Adrenal gland (tissue), 12 donors: ENCODE data around the gene PPP2R5A. TPM values are rescaled to one million over a fixed set of nuclear protein-coding genes. Genes with fewer than 3 reads are reported as not detected.

ENCODE experiments used
- DNase-seq, 7 donors: peaks; one replicate each; pipeline ENCODE4 v3.0.0-alpha.2; 2019 to 2020
- H3K27ac ChIP-seq, 5 donors: fragments of 200-600 bp; sonication (generic) in 4 of 5; 1 replicate in 3 of 5; 2 replicates in 2 of 5; pipeline versions ENCODE4 v1.5.1 to v1.8.0; 2016 to 2020; ENCODE audit warnings: mild to moderate bottlenecking in 1 of 5
- H3K27me3 ChIP-seq: fragments of 200-600 bp; 2 replicates; pipeline ENCODE4 v1.8.0; 2021
- H3K36me3 ChIP-seq, 2 donors: fragments of 200-600 bp; replicated peaks in 1 of 2; 1 replicate in 1 of 2; 2 replicates in 1 of 2; pipeline versions ENCODE4 v1.5.1 to v1.8.0; 2018 to 2022
- H3K4me1 ChIP-seq, 2 donors: fragments of 200-600 bp; replicated peaks in 1 of 2; 1 replicate in 1 of 2; 2 replicates in 1 of 2; pipeline versions ENCODE4 v1.5.1 to v1.8.0; 2018 to 2021
- H3K4me3 ChIP-seq, 4 donors: fragments of 200-600 bp; sonication (generic) in 3 of 4; one replicate each; pipeline ENCODE4 v1.5.1; 2016 to 2018
- H3K9me3 ChIP-seq, 3 donors: fragments of 200-600 bp; sonication (generic) in 1 of 3; replicated peaks in 1 of 3; 1 replicate in 2 of 3; 2 replicates in 1 of 3; pipeline versions ENCODE4 v1.5.1 to v1.8.0; 2016 to 2021
- CTCF ChIP-seq, 6 experiments: fragments of 450-650 bp in 4 of 6; fragments of 200-600 bp in 2 of 6; sonication (generic) in 1 of 6; IDR thresholded peaks; 1 replicate in 5 of 6; 2 replicates in 1 of 6; pipeline versions ENCODE4 v1.5.1 to v1.8.0; 2016 to 2021; ENCODE audit warnings: antibody characterized with exemption in 6 of 6, mild to moderate bottlenecking in 2 of 6, moderate library complexity in 1 of 6
- POLR2A ChIP-seq, 2 donors: fragments of 450-650 bp; IDR thresholded peaks; one replicate each; pipeline ENCODE4 v1.6.1; 2017; ENCODE audit warnings: antibody characterized with exemption in 2 of 2, mild to moderate bottlenecking in 2 of 2, moderate library complexity in 1 of 2
- WGBS, 4 donors: extraction: QIAGEN DNeasy Blood & Tissue Kit in 2 of 4; methylation state at CpG; one replicate each; pipeline versions ENCODE4 v1.1.5 to v1.1.7; 2013 to 2017; 5-methylcytosine and 5-hydroxymethylcytosine counted together
- intact Hi-C, 2 donors: fragments of 100-400 bp; cut with DNase I; formaldehyde crosslinking; loops; one replicate each; pipeline versions ENCODE4 v1.14.1 to v1.15.0; 2022 to 2023
- polyA plus RNA-seq, 3 donors: library from polyadenylated mRNA; stranded (reverse); fragments of 200-250 nt in 2 of 3; fragments of 350-450 nt in 1 of 3; fragmentation: Illumina TruSeq in 1 of 3; extraction: RNeasy Lipid Tissue Mini Kit (QIAGEN cat#74804) in 1 of 3; gene quantifications; one replicate each; pipeline ENCODE4 v1.2.3, GENCODE V29; 2013 to 2014
- total RNA-seq, 9 donors: library from RNA; depleted of rRNA in 4 of 9; stranded (reverse); fragments of >200 nt in 4 of 9; fragments of 120-200 nt in 1 of 9; fragmentation: NEBNext Ultra II Directional in 1 of 9; extraction: Animal tissue kit (Norgen Biotek cat#: 25700) in 1 of 9; gene quantifications; one replicate each; pipeline versions ENCODE4 v1.1.0 to v1.2.4, GENCODE V29; 2013 to 2023
- donor health status: healthy with polysubstance abuse.
- donor health status: Bipolar disorder and iron deficiency.
- donor health status: DM: yes; HTN: yes; CAD: no.
- donor health status: DM: no; HTN: no; CAD: no.
- donor health status: DM: no; HTN: no; CAD: no.
- donor health status: DM: yes; HTN: yes; CAD: no.

The PPP2R5A gene
- total and polyA plus RNA-seq, 12 donors: 11.8 to 27.5 (median 21.1) TPM

- no peak for DNase-seq
- H3K27ac ChIP-seq: no peak overlapping the region
- no peak for TF ChIP-seq CTCF (IDR thresholded peaks at IDR 0.05)
- TF ChIP-seq POLR2A (IDR thresholded peaks at IDR 0.05): no peak
- H3K27me3 ChIP-seq: no peaks in the 10 kb centered on the region
- intact Hi-C loops: no loop called here
- WGBS, 4 donors: 73 to 85% (median 83%) methylated on average over 2 of the region's 2 CpGs
- no peaks in the 10 kb centered on the region for H3K9me3 ChIP-seq
- H3K36me3 ChIP-seq: no peaks in the 10 kb centered on the region
- H3K4me3 ChIP-seq: no peak overlapping the region
- H3K4me1 ChIP-seq: no peaks in the 10 kb centered on the region
Measured at GRCh38 chr1:212271234-212271633, 14.0 kb upstream of the PPP2R5A start.

- Histone ChIP-seq H3K36me3 (no peaks in the 10 kb centered on the region), H3K4me1 (no peaks in the 10 kb centered on the region), H3K4me3 (no peak overlapping the region), H3K27me3 (no peaks in the 10 kb centered on the region), H3K9me3 (no peaks in the 10 kb centered on the region), H3K27ac (no peak overlapping the region)
- 73 to 87% (median 83%) methylated on average over 3 of the region's 3 CpGs for WGBS, 4 donors
- DNase-seq: peak in 2 of 7 donors; percentile 8 to 23
- TF ChIP-seq CTCF (IDR thresholded peaks at IDR 0.05) (no peak), POLR2A (IDR thresholded peaks at IDR 0.05) (no peak)
- intact Hi-C loops: no loop called here
Measured at GRCh38 chr1:212271823-212272485, 13.3 kb upstream of the PPP2R5A start.

- no peaks in the 10 kb centered on the region for H3K9me3 ChIP-seq
- no peaks in the 10 kb centered on the region for H3K36me3 ChIP-seq
- 57 to 72% (median 67%) methylated on average over 2 of the region's 2 CpGs for WGBS, 4 donors
- H3K27me3 ChIP-seq: no peaks in the 10 kb centered on the region
- no peak overlapping the region for H3K4me3 ChIP-seq
- no peak for DNase-seq
- TF ChIP-seq POLR2A (IDR thresholded peaks at IDR 0.05): no peak
- TF ChIP-seq CTCF (IDR thresholded peaks at IDR 0.05): no peak
- intact Hi-C loops: no loop called here
- no peak overlapping the region for H3K27ac ChIP-seq
- H3K4me1 ChIP-seq: peaks cover 0 to 6% of the 10 kb centered on the region in 2 donors
Measured at GRCh38 chr1:212281590-212281989, 3.6 kb upstream of the PPP2R5A start.

GRCh38 chr1:212283741-212284140 is 1.5 kb upstream of the PPP2R5A start:
- TF ChIP-seq POLR2A (IDR thresholded peaks at IDR 0.05) (no peak), CTCF (IDR thresholded peaks at IDR 0.05) (no peak)
- Histone ChIP-seq H3K9me3 (no peaks in the 10 kb centered on the region), H3K36me3 (no peaks in the 10 kb centered on the region), H3K27ac (no peak overlapping the region), H3K4me1 (peaks cover 8 to 27% of the 10 kb centered on the region in 2 donors), H3K27me3 (no peaks in the 10 kb centered on the region), H3K4me3 (no peak overlapping the region)
- intact Hi-C loops: no loop called here
- DNase-seq: no peak
- 86 to 90% (median 88%) methylated on average over 9 of the region's 9 CpGs for WGBS, 4 donors
